Measurements from ENCODE around the gene FHDC1.
A peak's percentile ranks its signal among the peaks of the same experiment; 100 is the strongest.

FHDC1 gene

DNA sequence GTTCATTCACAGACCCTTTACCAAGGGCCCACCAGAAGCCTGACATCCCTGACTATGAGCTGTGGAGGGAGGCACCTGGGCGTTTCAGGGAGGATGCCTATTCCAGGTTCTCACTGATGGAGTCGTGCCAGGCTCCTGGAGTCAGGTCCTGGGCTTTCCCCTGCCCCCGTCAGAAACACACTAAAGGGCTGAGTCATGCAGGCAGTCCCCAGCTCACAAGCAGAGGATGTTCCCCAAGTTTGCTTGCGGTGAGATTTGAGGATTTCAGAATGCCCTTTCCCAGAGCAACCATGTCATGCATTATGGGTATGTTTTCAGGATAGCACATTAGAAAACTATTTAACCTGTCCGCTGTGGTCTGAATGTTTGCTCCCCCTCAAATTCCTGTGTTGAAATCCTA, 45.2 kb downstream of the FHDC1 start:
- peak; percentile 93 for DNase-seq (ENCODE audit: low spot score)

DNA sequence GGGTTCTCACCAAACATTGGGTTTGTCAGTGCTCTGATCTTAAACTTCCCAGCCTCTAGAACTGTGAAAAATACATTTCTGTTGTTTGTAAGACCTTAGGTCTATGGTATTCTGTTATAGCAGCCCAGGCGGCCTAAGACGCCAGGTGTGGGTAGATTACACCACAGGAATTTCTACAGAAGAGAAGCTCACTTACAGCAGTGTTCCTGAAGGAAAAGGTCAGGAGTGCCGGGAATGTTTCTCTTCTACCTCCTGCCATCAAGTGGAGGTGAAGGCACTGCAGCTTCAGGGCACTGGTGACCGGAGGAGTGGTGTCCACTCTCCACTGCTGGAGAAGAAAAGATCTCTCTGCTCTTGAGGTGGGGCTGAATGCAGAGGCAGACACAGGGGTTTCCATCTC, 45.7 kb downstream of the FHDC1 start:
- peak; percentile 76 for DNase-seq (ENCODE audit: low spot score)

DNA sequence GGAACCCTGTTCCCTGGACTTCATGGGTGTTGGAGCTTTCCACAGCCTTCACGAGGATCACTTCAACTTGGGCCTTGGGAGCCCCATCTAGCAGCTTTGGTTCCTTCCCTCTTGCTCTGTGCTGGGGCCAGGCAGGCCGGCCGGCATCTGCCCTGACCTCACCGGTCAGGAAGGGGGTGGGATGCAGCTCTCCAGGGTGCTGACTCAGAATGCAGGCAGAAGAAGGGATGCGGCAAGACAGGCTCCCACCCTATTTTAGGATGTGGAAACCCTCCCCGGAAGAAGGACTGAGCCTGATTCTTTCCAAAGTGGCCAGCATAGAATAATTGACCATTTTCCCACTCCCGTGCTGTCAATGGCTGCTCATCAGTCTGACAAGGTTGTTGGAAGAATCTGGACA, 47.1 kb downstream of the FHDC1 start:
- DNase-seq (ENCODE audit: low spot score), result peak; percentile 43

DNA sequence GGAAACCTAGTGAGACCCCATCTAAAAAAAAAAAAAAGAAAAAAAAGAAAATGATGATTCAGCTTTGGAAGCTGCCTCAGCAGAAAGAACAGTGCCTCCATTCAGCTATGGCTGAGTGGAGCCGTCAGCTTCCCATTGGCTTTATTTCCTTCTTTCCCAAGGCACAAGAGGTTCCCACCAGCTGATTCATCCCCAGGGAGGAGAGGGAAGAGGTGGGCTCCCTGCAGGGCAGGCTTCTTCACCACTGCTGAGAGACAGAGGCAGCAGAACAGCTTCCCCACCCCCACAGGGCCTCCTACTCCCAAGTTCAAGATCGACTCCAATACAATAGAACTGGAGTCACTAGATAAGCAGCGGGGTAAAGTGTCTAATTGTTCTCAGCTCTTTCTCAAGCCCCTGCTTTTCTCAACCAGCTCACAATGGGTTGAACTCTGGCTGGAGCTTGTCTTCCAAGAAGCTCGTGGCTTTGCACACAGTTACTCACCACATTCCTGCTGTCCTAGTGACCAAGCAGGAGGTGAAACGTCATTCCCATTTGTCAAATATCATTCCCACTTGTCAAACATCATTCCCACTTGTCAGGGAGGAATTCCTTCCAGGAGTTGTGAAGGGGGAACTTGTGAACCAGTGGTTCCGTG, 47.8 kb downstream of the FHDC1 start:
- peak; percentile 96 for DNase-seq (ENCODE audit: low spot score)

DNA sequence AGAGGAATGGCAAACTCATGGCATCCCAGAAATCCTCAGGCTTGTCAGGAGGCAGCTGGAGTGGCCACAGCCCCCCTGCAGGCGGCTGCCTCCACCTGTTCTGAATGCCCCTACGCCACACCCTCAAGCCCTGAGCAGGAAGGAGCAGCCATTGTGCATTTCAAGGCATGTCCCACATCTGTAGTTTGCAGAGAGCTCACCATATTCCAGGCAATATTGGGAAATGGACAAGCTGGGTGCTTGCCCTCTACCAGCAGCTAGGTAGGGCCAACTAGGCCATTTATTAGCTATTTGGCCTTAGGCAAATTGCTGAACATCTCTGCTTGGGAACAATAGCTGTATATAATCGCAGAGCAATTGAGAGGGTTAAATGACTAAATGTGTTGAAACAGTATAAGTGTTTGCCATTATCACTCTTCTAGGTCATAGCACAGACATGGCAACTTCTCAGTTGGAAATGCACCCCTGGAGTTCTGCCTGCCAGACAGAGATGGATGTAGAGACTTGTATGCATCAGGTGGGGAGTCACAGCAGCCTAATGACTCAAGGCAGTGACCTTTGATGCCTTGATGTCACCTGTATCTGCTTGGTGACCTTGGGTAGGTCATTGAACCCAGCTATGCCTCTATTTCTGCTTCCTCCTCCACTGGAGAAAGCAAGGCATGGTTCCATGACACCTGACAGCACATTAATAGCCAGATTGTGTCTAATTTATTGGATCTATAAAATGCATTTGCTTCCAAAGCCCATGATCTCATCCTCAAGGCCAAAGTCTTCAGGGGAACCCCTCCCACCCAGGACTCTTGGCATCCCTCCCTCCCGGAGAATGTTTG, 52.8 kb downstream of the FHDC1 start:
- no peak for DNase-seq (ENCODE audit: low spot score)

DNA sequence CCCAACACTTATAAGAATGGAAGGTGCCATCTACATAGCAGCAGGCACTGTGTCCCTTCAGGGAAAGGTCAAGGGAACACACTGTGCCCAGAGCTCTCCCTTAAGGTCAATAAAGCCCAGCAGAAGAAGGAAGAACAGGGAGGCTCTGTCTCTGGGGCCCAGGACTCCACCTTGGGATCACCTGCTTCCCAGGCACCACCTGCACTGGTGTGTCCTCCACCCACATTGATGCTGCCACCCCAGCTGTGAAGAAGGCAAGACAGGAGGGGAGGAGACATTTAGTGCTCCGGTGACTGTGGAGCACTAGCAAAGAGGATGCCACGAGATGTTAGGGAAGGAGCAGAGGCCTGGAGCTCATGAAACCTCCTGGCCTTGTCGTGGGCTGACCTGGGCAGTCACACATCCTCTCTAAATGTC, 53.4 kb downstream of the FHDC1 start:
- DNase-seq (ENCODE audit: low spot score), result no peak

DNA sequence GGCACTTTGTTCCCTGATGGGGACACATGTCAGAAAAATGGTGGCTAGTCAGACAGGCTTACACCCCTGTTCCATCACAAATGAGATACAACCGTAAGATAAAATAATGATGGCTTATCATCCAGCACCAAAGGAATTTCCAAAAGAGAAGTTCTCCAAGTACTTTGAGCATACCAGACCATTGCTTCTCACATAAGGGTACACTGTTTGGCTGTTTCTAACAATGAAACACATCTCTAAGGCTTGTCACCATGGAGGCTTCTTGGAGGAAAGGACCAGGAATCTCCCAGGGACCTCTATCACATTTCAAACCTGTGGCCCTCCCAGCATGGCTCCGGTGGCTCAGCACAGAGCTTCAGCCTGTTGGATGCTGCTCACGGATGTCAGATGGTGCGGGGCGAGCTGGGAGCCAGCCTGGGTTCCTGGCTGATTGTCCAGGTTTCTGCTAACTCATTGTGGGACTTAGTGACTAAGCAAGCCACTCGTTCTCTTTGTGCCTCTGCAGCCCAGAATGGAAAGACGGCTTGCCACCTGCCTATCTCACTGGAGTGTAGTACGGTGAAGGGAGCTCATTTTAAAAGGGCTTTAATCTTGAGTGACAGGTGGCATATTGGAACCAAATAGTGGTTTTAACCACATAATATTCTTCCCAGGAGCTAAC, 54.5 kb downstream of the FHDC1 start:
- no peak for DNase-seq (ENCODE audit: low spot score)

DNA sequence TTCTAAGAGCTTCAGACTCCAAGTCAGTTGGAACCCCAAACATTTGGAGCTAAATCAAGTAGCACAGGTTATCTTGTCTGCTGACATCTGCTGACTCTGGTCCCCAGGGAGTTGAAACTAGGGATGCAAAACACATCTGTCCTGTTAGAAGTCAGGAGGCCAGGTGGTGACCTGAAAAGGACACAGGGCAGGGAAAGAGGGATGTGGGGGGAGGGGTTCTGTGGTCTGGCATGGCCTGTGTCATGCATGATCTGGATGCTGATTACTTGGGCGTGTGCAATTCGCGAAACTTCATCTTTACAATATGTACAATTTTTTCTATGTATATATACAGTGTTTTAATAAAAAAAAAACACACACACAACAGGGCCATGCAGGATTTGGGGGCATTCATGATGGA, 55.3 kb downstream of the FHDC1 start:
- no peak for DNase-seq (ENCODE audit: low spot score)

DNA sequence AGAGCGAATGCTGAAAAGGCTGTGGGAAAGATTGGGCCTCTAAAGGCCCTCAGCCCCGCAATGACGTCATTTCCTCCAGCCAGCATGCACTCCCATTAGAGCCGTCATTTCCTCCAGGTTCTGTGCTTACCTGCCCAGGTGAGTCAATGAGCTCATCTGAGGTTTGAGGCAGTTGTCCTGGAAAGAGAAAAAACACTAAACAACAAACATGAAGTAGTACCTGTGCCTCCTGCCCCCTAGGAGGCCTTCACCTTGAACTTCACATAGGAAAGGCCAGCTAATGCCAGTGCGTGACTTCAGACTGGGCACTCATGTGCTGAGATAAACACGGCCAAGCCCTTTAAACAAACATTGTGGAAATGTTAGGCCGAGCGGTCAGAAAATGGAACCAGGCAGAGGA, 55.9 kb downstream of the FHDC1 start:
- peak; percentile 82 for DNase-seq (ENCODE audit: low spot score)

DNA sequence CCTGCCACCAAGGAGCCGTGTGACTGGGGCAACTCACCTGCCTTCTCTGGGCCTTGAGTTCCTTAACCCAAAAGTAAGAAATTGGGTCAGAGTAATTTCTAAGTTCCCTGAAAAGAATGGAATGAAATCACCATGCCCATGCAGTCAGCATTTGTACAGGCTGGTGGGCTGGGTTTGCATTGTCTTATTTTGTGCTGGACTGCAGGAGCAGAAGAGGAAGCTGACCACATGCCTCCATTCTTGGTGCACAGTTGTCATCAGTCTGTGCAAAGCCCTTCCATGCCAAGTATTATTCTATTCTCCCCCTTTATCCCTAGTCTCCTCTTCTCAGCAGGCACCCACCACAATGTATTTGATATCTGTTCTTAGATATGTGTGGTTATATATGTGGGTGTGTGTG, 56.3 kb downstream of the FHDC1 start:
- no peak for DNase-seq (ENCODE audit: low spot score)

DNA sequence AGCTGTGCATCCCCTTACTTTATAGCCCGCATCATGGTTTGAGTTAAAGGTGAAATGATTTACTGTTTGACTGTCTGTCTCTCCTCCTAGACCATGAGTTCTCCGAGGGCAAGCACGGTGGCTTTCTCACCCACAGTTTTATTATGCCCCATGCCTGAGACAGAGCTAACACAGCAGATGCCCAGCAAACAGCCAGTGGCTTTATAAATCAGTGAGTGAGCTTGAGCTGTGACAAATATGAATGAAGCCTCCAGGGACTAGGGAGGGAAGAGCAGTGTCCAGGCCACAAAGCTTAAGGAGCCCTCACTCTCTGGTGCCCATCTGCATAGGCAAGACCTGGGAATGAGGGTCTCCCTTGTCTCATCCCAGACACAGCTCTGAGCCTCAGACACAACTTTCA, 57.9 kb downstream of the FHDC1 start:
- DNase-seq (ENCODE audit: low spot score), result no peak

DNA sequence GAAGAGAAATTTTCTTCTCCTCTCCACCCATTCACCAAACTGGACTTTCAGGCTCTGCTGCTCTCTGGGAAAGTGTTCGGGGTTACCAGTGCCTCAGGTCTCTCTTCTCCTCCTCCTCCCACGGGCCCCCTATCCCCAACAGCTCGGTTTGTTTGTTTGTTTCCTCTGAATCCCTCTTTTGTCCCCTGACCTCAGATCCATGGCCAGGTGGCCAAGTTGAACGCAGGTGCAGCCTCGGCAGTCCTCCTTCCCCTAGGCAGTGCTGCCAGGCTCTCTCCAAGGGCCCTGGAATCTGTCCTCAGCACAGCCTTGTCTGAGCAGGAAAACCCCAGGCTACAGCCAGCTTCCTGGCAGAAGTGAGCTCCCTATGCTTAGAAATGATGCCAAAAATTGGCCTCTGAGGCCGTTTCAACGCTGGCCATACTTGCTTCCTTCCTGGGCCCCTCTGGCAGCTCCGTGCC, 60.0 kb downstream of the FHDC1 start:
- peak; percentile 17 for DNase-seq (ENCODE audit: low spot score)

DNA sequence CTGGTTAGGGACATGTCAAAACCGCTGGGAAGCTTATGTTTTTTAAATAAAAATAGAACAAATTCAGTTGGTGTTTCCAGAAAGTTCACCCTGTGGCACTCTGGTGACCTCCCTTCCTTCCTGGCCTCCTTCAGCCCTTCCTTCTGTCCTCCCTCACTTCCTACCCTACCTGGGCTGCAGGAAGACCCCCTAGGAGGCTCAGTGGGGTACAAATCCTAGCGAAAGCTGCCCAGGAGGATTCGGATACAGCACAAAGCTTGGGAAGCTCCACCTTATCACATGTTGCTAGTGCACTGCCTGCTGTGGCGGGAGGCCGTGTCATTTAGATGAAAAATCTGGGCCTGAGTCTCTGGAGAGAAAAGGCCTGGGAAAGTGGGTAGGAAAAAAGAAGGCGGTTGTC, 60.5 kb downstream of the FHDC1 start:
- DNase-seq (ENCODE audit: low spot score), result no peak

DNA sequence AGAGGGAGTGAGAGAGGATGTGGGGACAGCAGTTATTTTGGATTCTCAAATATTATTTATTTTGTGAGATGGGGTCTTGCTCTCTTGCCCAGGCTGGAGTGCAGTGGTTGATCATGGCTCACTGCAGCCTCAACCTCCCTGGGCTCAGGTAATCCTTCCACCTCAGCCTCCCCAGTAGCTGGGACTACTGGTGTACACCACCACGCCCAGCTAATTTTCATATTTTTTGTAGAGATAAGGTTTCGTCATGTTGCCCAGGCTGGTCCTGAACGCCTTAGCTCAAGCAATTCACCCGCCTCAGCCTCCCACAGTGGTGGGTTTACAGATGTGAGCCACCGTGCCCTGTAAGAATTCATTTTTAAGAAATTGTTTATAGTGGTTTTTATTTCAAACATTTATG, 61.2 kb downstream of the FHDC1 start:
- DNase-seq (ENCODE audit: low spot score), result no peak

DNA sequence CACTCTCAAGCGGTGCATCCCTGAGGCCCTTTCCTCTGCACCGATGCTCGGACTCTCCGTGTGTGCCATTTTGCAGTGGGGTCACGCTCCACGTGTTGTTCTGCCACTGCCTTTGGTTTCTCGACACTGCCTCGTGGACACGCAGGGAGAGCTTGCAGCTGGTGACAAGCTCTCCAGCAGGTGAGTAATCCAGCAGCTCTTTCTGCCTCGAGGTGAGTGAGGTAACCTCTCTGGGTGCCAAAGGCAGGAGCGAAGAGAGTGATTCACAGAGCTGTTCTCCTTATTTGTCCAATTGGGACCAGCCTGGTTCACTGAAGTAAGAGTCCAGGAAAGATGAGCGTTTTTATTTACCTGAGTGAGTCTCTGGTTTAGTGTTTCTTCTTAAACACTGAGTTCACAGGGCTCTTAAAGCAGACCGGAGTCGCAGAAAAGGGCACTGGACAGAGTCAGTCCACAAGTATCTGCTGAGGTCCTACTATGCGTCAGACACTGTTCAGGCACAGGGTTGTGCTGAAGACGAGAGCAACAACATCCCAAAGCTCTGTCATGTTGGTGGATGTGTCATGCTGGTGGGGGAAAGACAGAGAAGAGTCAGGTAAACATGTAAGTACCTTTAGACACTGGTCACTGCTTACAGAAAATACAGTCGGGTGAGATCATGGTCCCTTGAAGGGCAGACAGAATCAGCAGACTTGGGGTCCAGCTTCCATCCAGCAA, 61.8 kb downstream of the FHDC1 start:
- DNase-seq (ENCODE audit: low spot score), result peak; percentile 97

DNA sequence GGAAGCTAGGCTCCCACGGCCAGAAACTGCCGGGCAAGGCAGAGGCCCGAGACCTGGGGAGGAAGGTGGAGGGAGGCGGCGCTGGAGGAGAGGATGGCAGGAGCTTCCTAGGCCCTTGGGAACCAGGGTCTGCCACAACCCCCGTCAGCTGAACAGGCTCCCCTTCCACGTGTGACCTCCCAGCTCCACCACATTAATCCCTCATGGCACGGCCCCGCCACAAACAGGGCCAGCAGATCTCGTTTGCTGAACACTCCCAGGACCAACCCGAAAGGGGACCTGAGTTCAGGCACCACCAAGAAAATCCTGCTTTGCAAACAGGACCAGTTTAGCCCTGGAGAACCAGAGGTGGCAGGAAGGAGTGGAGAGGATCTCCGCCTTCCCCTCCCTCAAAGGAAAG, 62.7 kb downstream of the FHDC1 start:
- no peak for DNase-seq (ENCODE audit: low spot score)

DNA sequence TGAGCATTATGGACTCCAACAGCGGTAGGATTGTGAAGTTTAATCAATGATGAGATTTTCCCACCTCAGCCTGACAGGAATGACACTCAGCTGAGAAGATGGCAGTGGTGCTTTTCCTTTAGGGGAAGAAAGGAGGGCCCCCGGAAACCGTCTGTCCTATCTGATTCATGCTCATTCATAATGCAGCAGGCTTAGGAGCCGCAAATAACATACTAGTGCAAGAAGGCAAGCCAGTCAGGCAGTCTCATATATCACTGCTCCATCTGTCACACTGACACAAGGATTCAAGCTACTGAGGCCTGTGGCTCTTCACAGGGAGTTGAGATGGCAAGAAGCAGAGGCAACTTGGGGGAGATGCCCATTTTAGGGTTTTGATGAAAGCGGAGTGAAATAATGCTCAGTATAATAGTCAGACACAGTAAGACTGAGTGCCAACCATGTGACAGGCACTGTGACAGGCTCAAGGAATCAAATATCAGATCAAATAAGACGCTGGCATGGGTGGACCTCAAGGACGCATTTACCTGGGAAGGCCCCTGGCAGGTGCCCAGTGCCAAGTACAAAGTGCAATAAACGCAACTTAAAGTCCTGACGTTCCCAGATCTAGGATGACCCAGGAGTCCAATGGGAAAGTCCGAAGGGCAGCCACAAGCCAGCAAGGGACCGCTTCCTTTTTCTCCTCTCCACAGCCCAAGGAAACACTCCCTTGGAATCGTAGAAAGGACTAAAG, 63.4 kb downstream of the FHDC1 start:
- DNase-seq (ENCODE audit: low spot score), result no peak

DNA sequence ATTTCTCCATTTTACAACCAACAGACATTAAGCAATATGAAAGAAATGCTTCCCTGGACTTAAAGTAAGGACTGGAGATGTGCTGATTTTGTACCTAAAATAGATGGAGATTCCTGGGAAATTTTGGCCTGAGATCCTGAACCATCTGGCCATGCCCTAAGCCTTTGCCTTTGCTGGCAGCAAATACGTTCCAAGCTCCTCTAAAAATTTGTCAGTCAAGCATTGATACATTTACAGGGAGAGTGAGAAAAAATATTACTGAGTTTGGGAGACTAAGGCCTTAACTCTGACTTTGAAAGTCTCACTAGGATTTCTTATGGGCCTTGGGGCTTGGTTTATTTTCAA, 63.9 kb downstream of the FHDC1 start:
- DNase-seq (ENCODE audit: low spot score), result no peak

DNA sequence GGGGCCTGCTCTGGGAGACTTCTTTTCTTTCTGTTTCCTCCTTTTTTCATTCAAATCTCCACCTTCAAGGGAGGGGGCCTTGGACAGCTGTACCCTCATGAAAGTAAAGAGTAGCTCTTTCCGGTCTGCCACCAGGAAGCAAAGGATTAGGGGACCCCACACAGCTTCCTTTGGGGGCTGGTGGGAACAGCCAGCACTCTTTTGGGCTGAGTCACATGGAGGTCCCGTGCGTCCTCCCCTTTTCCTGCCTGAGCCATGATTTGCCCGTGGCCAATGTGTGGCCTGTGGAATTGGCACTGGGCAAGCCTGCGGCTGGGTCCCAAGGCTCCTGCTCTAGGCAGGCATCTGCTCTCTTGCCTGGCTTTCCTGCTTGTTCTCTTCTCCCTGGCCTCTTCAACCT, 65.5 kb downstream of the FHDC1 start:
- DNase-seq (ENCODE audit: low spot score), result no peak

DNA sequence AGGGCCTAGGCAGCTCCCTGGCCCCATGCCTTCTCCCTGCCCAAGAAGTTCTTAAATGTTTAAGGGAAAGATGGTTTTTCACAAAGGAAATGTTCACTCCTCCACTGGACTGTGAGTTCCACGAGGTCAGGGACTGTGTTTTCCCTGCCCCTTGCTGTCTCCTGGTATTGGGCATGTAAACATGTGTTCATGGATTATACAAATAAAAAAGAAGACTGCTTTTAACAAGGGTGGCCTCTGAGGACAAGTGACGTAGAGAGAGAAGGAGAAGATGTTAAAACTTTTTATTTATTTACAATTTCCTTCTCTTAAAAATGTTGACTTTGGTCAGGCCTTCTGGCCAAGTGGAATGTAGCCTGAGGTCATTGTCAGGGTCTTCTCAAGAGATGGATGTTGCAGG, 66.0 kb downstream of the FHDC1 start:
- no peak for DNase-seq (ENCODE audit: low spot score)

DNA sequence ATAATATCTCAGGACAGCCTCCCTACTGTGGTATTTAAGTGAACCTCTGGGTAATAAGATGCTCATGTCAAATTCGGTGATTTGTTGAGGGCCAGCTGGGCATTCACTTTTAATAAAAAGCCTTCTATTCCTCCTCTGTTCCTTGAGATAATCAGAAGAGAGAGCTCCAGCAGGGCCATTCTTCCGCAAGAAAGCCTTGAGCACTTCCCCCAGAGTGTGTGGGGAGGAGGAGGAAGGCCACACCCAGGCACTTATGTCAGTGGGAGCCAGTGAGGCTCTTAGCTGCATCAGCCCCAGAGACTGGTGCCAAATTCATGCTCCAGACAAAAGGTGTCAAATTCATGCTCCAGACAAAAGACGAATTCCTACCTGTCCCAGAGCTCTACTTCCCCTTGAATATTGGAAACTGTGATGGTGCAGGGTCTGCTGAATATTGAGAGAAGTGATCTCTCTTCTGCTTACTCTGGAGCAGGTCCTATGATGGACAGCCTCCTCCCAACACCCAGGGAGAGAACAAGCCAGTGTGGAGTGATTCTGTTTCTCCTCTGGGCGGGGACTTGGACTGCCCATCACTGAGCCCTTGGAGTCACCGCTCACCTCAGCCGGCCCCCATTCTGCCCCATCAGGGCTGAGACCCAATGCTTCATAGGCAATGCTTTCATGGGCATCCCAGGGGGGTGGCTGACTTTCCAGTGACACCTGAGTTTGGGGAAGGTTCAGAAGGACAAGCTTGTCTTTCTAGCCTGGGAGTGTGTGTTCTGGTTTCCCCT, 68.1 kb downstream of the FHDC1 start:
- DNase-seq (ENCODE audit: low spot score), result no peak

Measured in kidney tubule cell (primary cell).